Measurements from ENCODE around the gene RASGRF2.

RASGRF2 gene, protein sequence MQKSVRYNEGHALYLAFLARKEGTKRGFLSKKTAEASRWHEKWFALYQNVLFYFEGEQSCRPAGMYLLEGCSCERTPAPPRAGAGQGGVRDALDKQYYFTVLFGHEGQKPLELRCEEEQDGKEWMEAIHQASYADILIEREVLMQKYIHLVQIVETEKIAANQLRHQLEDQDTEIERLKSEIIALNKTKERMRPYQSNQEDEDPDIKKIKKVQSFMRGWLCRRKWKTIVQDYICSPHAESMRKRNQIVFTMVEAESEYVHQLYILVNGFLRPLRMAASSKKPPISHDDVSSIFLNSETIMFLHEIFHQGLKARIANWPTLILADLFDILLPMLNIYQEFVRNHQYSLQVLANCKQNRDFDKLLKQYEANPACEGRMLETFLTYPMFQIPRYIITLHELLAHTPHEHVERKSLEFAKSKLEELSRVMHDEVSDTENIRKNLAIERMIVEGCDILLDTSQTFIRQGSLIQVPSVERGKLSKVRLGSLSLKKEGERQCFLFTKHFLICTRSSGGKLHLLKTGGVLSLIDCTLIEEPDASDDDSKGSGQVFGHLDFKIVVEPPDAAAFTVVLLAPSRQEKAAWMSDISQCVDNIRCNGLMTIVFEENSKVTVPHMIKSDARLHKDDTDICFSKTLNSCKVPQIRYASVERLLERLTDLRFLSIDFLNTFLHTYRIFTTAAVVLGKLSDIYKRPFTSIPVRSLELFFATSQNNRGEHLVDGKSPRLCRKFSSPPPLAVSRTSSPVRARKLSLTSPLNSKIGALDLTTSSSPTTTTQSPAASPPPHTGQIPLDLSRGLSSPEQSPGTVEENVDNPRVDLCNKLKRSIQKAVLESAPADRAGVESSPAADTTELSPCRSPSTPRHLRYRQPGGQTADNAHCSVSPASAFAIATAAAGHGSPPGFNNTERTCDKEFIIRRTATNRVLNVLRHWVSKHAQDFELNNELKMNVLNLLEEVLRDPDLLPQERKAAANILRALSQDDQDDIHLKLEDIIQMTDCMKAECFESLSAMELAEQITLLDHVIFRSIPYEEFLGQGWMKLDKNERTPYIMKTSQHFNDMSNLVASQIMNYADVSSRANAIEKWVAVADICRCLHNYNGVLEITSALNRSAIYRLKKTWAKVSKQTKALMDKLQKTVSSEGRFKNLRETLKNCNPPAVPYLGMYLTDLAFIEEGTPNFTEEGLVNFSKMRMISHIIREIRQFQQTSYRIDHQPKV (N-terminal part only)

DNA sequence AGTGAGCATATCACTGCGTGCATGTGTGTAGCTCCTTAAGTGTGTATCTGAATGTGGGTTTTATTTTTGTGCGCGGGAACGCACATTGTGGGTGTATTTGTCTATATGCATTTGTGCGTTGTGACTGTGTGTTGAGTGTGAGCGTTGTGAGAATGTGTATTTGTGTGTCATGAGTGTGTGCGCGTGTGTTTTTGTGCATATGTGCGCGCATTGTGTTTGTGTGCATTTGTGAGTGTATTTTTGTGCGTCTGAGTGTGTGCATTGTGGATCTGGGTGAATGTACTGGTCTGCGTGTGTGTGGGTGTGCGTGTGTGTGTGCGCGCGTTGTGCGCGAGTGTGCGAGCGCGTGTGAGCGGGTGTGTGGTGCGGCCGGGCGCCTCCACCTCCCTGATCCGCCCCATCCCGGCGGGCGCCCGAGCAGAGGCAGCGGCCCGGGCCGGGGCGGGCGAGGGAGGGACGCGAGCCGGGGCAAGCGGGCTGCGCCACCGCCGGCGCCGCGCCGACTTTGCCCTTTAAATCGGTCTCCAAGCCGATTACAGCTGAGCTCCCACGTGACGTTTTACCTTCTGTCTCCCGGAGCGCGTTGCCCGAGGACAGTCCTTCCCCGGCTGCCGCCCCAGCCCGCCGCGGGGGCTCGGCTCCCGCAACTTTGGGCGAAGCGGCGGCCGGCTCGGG is at the start of gene RASGRF2:
Gene RASGRF2 (plus strand): TSS at position 596 of the 675 bp plus-strand sequence. CDS start 376 bp downstream, outside the sequence.
- DNase-seq: peak; percentile 52 to 57

- DNase-seq: no peak
Observed at GRCh38 chr5:80912479-80912878, 47.7 kb upstream of the RASGRF2 start.

- DNase-seq: no peak
Observed at GRCh38 chr5:80915716-80916115, 44.4 kb upstream of the RASGRF2 start.

GRCh38 chr5:80916676-80917075 is 43.5 kb upstream of the RASGRF2 start:
- no peak for DNase-seq

- DNase-seq: no peak
Observed at GRCh38 chr5:80917631-80918030, 42.5 kb upstream of the RASGRF2 start.

DNA sequence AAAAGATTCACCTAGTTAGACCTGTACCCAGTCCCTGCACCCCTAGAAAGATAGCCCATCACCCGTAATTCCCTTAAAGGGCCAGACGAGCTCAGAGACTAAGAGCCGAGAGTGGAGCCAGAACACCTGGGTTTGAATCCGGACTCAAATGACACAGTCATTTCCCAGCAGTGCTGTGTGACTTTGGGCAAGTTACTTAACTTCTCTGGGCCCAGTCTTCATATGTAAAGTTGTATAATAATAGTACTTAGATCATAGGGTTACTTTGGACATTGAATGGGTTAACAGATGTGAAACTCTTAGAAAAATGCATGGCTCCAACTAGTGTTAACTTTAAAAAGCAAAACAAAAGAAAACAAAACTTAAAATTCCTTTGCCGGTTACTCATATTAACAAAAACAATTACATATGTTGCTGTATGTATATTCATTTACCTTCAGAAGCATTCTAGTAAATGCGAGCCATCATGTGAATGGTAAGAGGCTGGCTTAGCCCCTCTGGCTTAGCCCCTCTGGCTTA is 40.4 kb upstream of the RASGRF2 start:
- no peak for DNase-seq

- DNase-seq: no peak
Observed at GRCh38 chr5:80920333-80920732, 39.8 kb upstream of the RASGRF2 start.

- no peak for DNase-seq
Observed at GRCh38 chr5:80921026-80921425, 39.1 kb upstream of the RASGRF2 start.

- no peak for DNase-seq
Observed at GRCh38 chr5:80925931-80926330, 34.2 kb upstream of the RASGRF2 start.

GRCh38 chr5:80926536-80926935 is 33.6 kb upstream of the RASGRF2 start:
- no peak for DNase-seq

- no peak for DNase-seq
Observed at GRCh38 chr5:80926979-80927656, 33.0 kb upstream of the RASGRF2 start.

GRCh38 chr5:80928073-80928472 is 32.1 kb upstream of the RASGRF2 start:
- DNase-seq: no peak

GRCh38 chr5:80930940-80931339 is 29.2 kb upstream of the RASGRF2 start:
- no peak for DNase-seq

DNA sequence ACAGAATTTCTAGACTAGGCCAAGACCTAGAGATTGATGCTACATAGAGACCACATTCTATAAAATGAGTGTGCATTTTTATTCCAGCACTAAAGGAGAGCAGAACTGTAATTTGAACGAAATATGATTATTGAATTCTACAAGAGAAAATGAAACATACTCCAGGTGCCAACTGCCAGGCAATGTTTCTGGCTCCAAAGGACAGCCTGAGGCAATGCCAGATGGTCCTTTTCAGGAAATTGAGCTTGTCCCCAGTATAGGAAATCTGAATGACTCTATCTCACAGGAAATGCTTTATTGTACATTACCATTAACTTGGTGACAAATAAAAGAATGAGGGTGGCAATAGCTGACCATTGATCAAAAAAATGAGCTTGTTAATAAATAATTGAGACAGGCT is 28.8 kb upstream of the RASGRF2 start:
- no peak for DNase-seq

DNA sequence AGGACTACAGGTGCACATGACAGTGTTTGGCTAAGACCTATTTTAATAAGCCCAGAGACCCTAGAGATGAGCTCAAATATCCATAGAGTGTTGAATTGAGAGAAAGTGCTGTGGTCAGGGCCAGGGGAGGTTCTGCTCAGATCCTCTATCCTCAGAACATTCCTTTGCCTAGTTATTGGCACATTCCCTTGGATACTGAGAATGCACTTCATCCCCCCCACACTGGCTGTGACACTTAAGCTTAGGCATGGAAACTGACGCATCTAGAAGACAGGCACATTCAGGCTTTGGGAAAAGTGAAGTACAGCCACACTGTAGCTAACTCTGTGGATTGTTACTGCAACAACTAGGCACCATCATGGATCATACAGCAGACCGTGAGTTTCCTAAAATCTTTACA is 27.1 kb upstream of the RASGRF2 start:
- DNase-seq: no peak

DNA sequence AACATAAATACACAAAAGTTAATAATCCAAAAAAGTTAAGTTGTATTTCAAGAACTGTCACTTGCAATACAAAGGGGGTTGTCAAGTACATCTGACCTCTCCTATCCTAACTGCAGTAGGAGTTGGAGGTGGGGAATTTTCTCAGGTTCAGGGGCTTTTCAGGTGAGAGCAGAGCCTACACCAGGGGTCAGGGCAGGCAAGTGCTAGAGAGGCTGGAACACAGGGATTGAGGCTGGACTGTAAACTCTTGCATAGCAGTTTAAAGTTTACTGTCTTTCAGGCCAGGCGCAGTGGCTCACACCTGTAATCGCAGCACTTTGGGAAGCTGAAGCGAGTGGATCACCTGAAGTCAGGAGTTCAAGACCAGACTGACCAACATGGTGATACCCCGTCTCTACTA is 25.4 kb upstream of the RASGRF2 start:
- no peak for DNase-seq

GRCh38 chr5:80935811-80936385 is 24.3 kb upstream of the RASGRF2 start:
- no peak for DNase-seq

GRCh38 chr5:80936881-80937280 is 23.3 kb upstream of the RASGRF2 start:
- DNase-seq: no peak

DNA sequence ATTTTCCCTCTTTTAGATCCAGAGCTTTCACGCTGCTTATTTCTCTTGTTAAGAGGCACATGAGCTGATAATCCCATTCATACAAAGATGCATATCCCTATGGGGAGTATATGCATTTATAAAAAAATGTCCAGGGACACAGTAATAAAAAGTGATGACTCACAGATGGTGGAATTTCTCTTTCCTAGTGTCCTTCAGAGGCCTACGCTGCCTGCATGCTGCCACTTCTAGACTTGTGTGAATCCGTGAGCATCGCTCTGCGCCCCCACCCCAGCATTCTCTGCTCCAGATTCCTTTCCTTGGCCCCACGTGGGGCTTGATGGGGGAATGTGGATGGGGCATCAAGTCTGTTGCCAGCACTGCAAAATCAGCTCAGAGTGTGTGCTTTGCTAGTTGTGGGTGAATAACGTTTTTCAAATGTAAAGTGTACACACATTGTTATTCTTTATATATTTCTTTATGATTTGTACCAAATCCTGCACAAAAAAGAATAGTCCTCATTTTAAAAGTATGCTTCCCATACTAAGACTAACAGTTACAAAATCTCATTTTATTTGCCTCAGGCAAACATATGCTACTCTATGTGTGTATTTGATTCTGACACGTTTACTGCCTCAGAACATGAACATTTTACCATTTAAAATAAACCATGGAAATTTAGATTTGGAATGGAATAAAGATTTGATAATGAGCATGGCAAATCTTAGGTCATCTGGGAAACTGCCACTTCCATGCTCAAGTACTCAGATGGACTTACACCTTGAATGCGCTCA is 22.4 kb upstream of the RASGRF2 start:
- DNase-seq: no peak

GRCh38 chr5:80941496-80941895 is 18.7 kb upstream of the RASGRF2 start:
- no peak for DNase-seq

DNA sequence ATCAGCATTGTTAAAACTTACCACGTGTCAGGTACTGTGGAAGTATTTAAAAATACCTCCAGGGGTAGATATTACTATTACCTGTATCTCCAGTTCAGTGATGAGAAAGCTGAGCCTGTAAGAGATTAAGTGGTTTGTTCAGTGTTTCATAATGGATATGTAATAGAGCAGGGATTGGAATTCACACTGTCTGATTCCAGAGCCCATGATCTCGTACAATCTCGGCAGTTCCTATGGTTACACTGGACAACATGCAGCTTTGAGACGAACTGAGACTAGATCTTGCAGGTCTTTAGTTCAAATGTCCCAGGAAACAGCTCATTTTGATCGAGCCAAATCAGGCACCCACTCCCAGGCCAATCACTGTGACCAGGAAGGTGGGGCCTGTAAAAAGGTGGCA is 8.8 kb upstream of the RASGRF2 start:
- no peak for DNase-seq
